Measurements from ENCODE around the gene KIF16B. TPM values are rescaled to one million over a fixed set of nuclear protein-coding genes. Genes with fewer than 3 reads are reported as not detected.

Gene KIF16B
- total and polyA plus RNA-seq, 9 of the 15 experiments (the other 6 are each of a cell fraction or from before 2014, with no cell fraction given): 1.00 to 10.6 (median 8.5) TPM

- no peaks in the 10 kb centered on the region for H4K20me1 ChIP-seq (replicated peaks; ENCODE audit: control insufficient read depth, insufficient read depth, low read length)
- POLR2A ChIA-PET: interaction anchor here (0.7 kb wide), 1 partner anchor 236 kb away, joined by 3 read pairs; no protein-coding TSS in a partner anchor
- H3K4me3 ChIP-seq: no peak overlapping the region
- CTCF ChIA-PET (ENCODE audit: low intra/inter-chr PET ratio): interaction anchor here (0.7 kb wide), 1 partner anchor 243 kb away, joined by 3 read pairs; no protein-coding TSS in a partner anchor
- H3K36me3 ChIP-seq (ENCODE audit: control insufficient read depth, insufficient read depth, low read length): no peaks in the 10 kb centered on the region
- intact Hi-C loops (cut with micrococcal nuclease) (loop anchor here (5.0 to 10.0 kb wide), 2 partner anchors 107 to 239 kb away; no protein-coding TSS in a partner anchor), in situ Hi-C loops (cut with MboI) (no loop called here)
- 42% methylated on average over 6 of the region's 14 CpGs for WGBS (ENCODE audit: insufficient coverage, low coverage, missing lambda C conversion rate)
- H3K9me1 ChIP-seq (ENCODE audit: control insufficient read depth, insufficient read depth, low read length): no peaks in the 10 kb centered on the region
- no peak overlapping the region for H3K27ac ChIP-seq (ENCODE audit: extremely low read depth, low read depth, low read length)
- no peaks in the 10 kb centered on the region for H3K4me1 ChIP-seq (replicated peaks in 1 of 2; ENCODE audit: control insufficient read depth in 2 of 2, insufficient read depth in 2 of 2, low read length in 2 of 2)
- no peak overlapping the region for H3K4me2 ChIP-seq (ENCODE audit: insufficient read depth, low read length)
- no TSS peak for BruUV-seq (replicated peaks)
- H3K9ac ChIP-seq (ENCODE audit: insufficient read depth in 1 of 2, low read depth in 2 of 2, low read length in 2 of 2): no peak overlapping the region
- ATAC-seq: peak; percentile 81
- H3K27me3 ChIP-seq (ENCODE audit: control insufficient read depth in 2 of 2, insufficient read depth in 2 of 2, low read length in 2 of 2): no peaks in the 10 kb centered on the region
- DNase-seq (ENCODE audit: extremely low read depth in 1 of 4, low spot score in 3 of 4): peak; percentile 18 to 47 (median 34)
- H3K9me3 ChIP-seq (replicated peaks; ENCODE audit: control insufficient read depth, insufficient read depth, low read depth, low read length): no peaks in the 10 kb centered on the region
- no peaks in the 10 kb centered on the region for H3K79me2 ChIP-seq (ENCODE audit: control insufficient read depth, insufficient read depth, low read length)
- FAIRE-seq: peak; percentile 61
- no peak overlapping the region for H2AFZ ChIP-seq (ENCODE audit: low read depth, low read length)
- TF ChIP-seq JUN (IDR thresholded peaks at IDR 0.05; ENCODE audit: borderline replicate concordance, low read depth, low read length) (no peak), JUN (CRISPR knock-in tag; IDR thresholded peaks at IDR 0.05; ENCODE audit: borderline replicate concordance) (no peak), ZNF24 (IDR thresholded peaks at IDR 0.05) (no peak), KHSRP (IDR thresholded peaks at IDR 0.05) (no peak), NR0B1 (IDR thresholded peaks at IDR 0.05; ENCODE audit: partially characterized antibody) (no peak), CBFB (CRISPR knock-in tag; IDR thresholded peaks at IDR 0.05) (no peak), HDGF (IDR thresholded peaks at IDR 0.05) (no peak), BRCA1 (IDR thresholded peaks at IDR 0.05) (no peak), BRCA1 (CRISPR knock-in tag; IDR thresholded peaks at IDR 0.05) (no peak), ZNF175 (CRISPR knock-in tag; IDR thresholded peaks at IDR 0.05; ENCODE audit: low read depth) (no peak)
- TF ChIP-seq, protein P1, sequence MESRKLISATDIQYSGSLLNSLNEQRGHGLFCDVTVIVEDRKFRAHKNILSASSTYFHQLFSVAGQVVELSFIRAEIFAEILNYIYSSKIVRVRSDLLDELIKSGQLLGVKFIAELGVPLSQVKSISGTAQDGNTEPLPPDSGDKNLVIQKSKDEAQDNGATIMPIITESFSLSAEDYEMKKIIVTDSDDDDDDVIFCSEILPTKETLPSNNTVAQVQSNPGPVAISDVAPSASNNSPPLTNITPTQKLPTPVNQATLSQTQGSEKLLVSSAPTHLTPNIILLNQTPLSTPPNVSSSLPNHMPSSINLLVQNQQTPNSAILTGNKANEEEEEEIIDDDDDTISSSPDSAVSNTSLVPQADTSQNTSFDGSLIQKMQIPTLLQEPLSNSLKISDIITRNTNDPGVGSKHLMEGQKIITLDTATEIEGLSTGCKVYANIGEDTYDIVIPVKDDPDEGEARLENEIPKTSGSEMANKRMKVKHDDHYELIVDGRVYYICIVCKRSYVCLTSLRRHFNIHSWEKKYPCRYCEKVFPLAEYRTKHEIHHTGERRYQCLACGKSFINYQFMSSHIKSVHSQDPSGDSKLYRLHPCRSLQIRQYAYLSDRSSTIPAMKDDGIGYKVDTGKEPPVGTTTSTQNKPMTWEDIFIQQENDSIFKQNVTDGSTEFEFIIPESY (CRISPR knock-in tag; IDR thresholded peaks at IDR 0.05): no peak
Measured at GRCh38 chr20:16517946-16518783, 55.1 kb downstream of the KIF16B start.
